Sigmoid colon (tissue), 3 donors: Measurements from ENCODE around the gene DTNBP1.

Experiments
- CTCF ChIP-seq, 4 experiments: fragments of 450-650 bp in 3 of 4; fragments of 200-600 bp in 1 of 4; IDR thresholded peaks; one replicate each; pipeline ENCODE4 v1.5.1; 2016 to 2019; ENCODE audit warnings: antibody characterized with exemption in 4 of 4, mild to moderate bottlenecking in 3 of 4, moderate library complexity in 2 of 4
- POLR2A ChIP-seq, 2 donors: fragments of 450-650 bp; IDR thresholded peaks; one replicate each; pipeline ENCODE4 v1.6.1; 2016; ENCODE audit warnings: antibody characterized with exemption in 2 of 2, mild to moderate bottlenecking in 2 of 2, moderate library complexity in 2 of 2

- TF ChIP-seq CTCF (IDR thresholded peaks at IDR 0.05) (no peak), POLR2A (IDR thresholded peaks at IDR 0.05) (no peak)
Measured at GRCh38 chr6:15555101-15556038, 107.5 kb downstream of the DTNBP1 start.
